Effector memory CD8-positive, alpha-beta T cell (primary cell): ENCODE results near the gene GFOD2.

ENCODE experiments used
- ATAC-seq: fragments of 150-1000 bp; cut with Tn5 transposase; replicated peaks from 2 replicates; pipeline ENCODE4 v1.10.0; 2021; ENCODE audit warnings: mild to moderate bottlenecking, moderate library complexity
- DNase-seq, 3 experiments: peaks; one replicate each; pipeline ENCODE4 v3.0.0; 2021
- H3K27ac Mint-ChIP-seq, 2 donors: one replicate each; pipeline ENCODE4 v1.8.0; 2022; ENCODE audit warnings: mild to moderate bottlenecking in 2 of 2, mixed read lengths in 2 of 2, moderate library complexity in 2 of 2
- H3K27me3 Mint-ChIP-seq, 2 donors: one replicate each; pipeline ENCODE4 v1.8.0; 2022; ENCODE audit warnings: mixed read lengths in 2 of 2
- H3K36me3 Mint-ChIP-seq: one replicate; pipeline ENCODE4 v1.8.0; 2022; ENCODE audit warnings: mild to moderate bottlenecking, moderate library complexity, mixed read lengths; ENCODE audit not compliant: insufficient read depth
- H3K4me1 Mint-ChIP-seq, 2 donors: one replicate each; pipeline ENCODE4 v1.8.0; 2022; ENCODE audit warnings: low read depth in 2 of 2, mixed read lengths in 2 of 2
- H3K4me3 Mint-ChIP-seq, 2 donors: one replicate each; pipeline ENCODE4 v1.8.0; 2022; ENCODE audit warnings: mild to moderate bottlenecking in 2 of 2, mixed read lengths in 2 of 2, moderate library complexity in 2 of 2
- H3K9me3 Mint-ChIP-seq, 2 donors: one replicate each; pipeline ENCODE4 v1.8.0; 2022; ENCODE audit warnings: mixed read lengths in 2 of 2

GFOD2 gene

DNA sequence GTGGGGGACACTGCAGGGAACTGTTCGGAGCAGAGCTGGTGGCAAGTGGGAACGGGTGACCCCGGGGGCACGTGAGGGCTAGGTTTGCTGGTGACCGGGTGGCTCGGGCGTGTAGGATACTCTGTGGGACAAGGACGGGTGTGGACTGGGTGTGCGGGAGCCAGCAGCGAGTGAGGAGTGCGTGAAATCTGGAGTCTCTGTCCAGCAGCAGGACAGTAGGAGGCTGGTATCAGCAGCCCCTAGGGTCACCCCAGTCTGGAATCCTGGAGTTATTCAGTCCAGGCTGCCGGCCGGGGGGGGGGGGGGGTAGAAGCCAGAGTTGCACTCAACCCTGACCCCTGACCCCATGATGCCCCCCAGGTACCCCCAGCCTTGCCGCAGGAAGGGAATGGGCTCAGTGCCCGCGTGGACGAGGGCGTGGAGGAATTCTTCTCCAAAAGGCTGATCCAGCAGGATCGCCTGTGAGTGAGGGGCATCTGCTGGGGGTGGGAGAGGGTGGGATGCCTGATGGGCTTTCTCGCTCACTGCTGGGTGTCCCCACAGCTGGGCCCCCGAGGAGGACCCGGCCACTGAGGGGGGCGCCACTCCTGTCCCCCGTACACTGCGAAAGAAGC lies 65.2 kb downstream of the GFOD2 start:
- Mint-ChIP-seq H3K27ac (no peak overlapping the region), H3K36me3 (peaks cover 43% of the 10 kb centered on the region), H3K4me1 (peaks cover 5 to 7% of the 10 kb centered on the region in 2 donors), H3K27me3 (no peaks in the 10 kb centered on the region), H3K4me3 (no peak overlapping the region), H3K9me3 (no peaks in the 10 kb centered on the region)
- DNase-seq, result no peak
- no peak for ATAC-seq

DNA sequence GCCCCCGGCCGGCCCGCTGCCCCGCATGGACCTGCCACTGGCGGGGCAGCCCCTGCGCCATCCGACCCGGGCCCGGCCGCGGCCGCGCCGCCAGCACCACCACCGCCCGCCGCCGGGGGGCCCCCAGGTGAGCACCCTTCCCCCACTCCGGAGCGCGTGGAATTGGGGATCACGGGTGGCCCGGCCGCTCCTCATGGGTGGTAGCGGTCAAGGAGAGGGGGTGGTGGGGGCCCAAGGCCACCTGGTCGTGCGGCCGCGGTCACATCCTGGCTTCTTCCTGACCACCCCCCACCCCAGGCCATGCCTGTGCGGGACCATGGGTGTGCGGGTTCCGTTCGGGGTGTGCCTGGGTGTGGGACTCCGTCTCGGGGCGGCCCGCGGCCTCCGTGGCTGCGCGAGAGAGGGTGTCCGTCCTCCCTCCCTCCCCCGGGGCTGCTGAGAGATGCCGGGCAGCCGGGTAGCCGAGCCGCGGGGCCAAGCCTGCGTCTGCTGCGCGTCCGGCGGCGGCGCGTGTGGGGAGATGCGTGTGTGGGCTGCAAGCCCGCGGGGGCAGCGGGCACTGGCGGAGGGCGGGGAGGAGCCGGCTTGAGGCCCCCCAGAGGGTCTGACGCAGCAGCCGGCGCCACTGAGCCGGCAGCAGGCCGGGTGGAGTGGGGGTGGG lies 65.9 kb downstream of the GFOD2 start:
- H3K4me1 Mint-ChIP-seq, result peaks cover 0 to 4% of the 10 kb centered on the region in 2 donors
- no peaks in the 10 kb centered on the region for H3K9me3 Mint-ChIP-seq
- H3K4me3 Mint-ChIP-seq, result no peak overlapping the region
- no peak for DNase-seq
- H3K36me3 Mint-ChIP-seq, result peaks cover 43% of the 10 kb centered on the region
- no peaks in the 10 kb centered on the region for H3K27me3 Mint-ChIP-seq
- H3K27ac Mint-ChIP-seq, result no peak overlapping the region
- ATAC-seq, result no peak

DNA sequence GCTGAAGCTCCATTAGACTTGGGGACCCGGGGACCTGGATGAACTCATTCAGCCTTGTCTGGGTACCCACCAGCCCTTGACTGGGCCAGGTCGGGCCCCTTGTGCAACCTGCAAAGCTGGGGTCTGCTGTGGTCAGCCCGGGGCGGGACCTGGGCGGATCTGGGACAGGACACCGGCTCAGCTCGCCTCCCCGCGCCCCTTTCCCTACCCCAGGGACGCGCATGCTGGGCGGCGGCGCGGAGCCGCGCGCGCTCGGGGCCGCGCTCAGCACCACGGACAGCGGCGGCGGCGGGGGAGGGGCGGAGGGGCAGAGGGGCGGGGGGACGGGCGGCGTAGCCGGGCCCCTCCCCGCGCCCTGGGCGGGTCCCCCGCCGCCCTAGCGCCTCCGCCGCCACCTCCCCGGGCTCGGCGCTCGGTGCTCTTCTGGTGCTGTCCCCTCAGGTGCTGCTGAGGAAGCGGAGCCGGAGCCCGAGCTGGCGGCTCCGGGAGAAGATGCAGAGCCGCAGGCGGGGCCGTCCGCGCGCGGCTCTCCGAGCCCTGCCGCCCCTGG lies 66.5 kb downstream of the GFOD2 start:
- no peak for DNase-seq
- H3K4me3 Mint-ChIP-seq, result no peak overlapping the region
- H3K27me3 Mint-ChIP-seq, result no peaks in the 10 kb centered on the region
- ATAC-seq, result no peak
- no peaks in the 10 kb centered on the region for H3K9me3 Mint-ChIP-seq
- H3K4me1 Mint-ChIP-seq, result peaks cover 0 to 4% of the 10 kb centered on the region in 2 donors
- peaks cover 43% of the 10 kb centered on the region for H3K36me3 Mint-ChIP-seq
- peak overlapping the region in 1 of 2 donors; percentile 87 for H3K27ac Mint-ChIP-seq

DNA sequence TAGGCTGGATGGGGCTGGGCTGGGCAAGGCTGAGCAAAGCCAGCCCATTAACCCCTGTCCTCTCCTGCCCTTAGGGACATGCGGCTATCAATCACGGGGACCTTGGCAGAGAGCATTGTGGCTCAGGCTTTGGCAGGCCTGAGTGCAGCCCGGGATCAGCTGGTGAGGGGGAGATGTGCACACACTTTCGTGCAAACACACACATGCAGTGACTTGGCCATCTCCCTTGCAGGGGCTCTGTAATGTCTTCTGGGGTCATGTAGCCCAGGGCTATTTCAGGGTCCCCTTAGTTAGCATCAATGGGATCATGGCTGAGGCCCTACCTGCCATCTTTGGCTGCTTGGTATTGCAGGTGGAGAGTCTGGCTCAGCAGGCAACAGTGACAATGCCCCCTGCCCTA lies 67.3 kb downstream of the GFOD2 start:
- DNase-seq (no peak), ATAC-seq (no peak)
- Mint-ChIP-seq H3K9me3 (no peaks in the 10 kb centered on the region), H3K27ac (peak overlapping the region in 1 of 2 donors; percentile 87), H3K4me1 (peaks cover under 1 to 4% of the 10 kb centered on the region in 2 donors), H3K36me3 (peaks cover 42% of the 10 kb centered on the region), H3K27me3 (no peaks in the 10 kb centered on the region), H3K4me3 (no peak overlapping the region)

DNA sequence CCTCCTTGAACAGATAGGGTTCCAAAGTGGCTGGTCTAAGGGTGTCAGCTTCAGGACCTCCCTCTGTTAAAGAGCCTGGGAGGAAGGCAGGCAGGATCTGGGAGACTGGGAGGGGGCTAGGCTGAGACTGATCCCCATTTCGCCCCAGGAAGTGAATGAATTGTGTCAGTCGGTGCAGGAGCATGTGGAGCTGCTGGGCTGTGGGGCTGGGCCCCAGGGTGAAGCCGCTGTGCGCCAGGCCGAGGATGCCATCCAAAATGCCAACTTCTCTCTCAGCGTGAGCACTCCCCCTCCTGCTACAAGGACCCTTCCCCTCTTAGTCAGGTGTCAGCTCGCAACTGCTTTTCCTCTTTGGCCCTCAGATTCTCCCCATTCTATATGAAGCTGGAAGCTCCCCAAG lies 68.1 kb downstream of the GFOD2 start:
- H3K4me1 Mint-ChIP-seq, result peaks cover 5 to 6% of the 10 kb centered on the region in 2 donors
- H3K4me3 Mint-ChIP-seq, result no peak overlapping the region
- peaks cover 38% of the 10 kb centered on the region for H3K36me3 Mint-ChIP-seq
- ATAC-seq, result no peak
- no peaks in the 10 kb centered on the region for H3K9me3 Mint-ChIP-seq
- no peaks in the 10 kb centered on the region for H3K27me3 Mint-ChIP-seq
- no peak overlapping the region for H3K27ac Mint-ChIP-seq
- no peak for DNase-seq

DNA sequence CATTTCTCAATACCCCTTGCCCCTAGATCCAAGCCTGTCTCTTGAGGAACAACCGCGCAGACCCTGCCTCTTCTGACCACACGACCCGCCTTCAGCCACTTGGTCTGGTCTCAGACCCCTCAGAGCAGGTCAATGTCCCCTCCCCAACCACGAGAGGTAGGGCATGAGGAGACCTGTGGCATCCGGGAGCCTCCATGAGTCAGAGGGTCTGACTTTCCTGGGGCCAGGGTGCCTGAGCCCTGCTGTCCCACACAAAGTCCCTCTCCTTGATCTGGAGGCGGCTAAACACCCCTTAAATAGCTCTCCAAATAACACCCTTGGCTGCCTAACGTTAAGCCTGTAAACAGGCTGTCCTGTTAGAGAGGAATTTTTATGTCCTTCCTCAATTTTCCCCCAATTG lies 69.1 kb downstream of the GFOD2 start:
- ATAC-seq (no peak), DNase-seq (no peak)
- H3K4me3 Mint-ChIP-seq, result no peak overlapping the region
- H3K9me3 Mint-ChIP-seq, result no peaks in the 10 kb centered on the region
- no peaks in the 10 kb centered on the region for H3K27me3 Mint-ChIP-seq
- no peak overlapping the region for H3K27ac Mint-ChIP-seq
- H3K4me1 Mint-ChIP-seq, result peaks cover 5 to 11% of the 10 kb centered on the region in 2 donors
- H3K36me3 Mint-ChIP-seq, result peaks cover 30% of the 10 kb centered on the region

DNA sequence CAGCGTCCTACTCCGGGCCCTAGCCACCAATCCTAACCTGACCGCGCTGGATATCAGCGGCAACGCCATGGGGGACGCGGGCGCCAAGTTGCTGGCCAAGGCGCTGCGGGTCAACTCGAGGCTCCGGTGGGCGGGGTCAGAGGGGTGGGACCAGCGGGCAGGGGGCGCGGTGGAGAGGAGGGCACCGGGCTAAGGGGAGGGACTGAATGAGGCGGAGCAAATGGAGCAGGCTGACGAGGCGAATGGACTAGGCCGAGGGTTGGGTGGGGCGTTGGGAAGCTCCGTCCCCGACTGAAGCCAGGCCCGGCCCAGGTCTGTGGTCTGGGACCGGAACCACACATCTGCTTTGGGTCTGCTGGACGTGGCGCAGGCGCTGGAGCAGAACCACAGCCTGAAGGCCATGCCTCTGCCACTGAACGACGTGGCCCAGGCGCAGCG lies 69.6 kb downstream of the GFOD2 start:
- no peaks in the 10 kb centered on the region for H3K9me3 Mint-ChIP-seq
- no peak for ATAC-seq
- no peak overlapping the region for H3K27ac Mint-ChIP-seq
- no peaks in the 10 kb centered on the region for H3K27me3 Mint-ChIP-seq
- H3K4me1 Mint-ChIP-seq, result peaks cover 6 to 12% of the 10 kb centered on the region in 2 donors
- no peak overlapping the region for H3K4me3 Mint-ChIP-seq
- H3K36me3 Mint-ChIP-seq, result peaks cover 30% of the 10 kb centered on the region
- DNase-seq, result no peak

DNA sequence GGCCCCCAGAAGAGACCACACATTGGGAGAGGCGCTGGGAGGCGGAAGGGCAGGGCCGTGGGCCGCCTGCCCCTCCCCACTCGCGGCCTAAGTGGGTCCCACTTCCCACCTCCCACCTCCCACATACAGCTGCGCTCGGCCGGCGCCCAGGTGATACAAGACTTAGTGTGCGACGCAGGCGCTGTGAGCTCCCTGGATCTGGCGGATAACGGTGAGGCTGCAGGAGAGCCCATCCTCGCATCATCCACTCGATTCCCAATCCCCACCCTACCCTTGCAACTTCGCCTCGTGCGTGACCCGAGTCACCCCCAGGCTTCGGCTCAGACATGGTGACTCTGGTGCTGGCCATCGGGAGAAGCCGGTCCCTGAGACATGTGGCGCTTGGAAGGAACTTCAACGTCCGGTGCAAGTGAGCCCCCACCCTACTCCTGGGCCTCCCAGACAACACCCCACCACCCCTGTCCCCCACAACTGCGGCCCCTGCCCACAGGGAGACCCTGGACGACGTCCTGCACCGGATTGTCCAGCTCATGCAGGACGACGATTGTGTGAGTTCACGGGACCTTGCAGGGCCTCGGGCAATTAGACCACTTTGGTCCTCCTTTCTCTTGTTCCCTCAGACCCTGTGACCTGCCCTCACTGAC lies 70.2 kb downstream of the GFOD2 start:
- DNase-seq (no peak), ATAC-seq (no peak)
- H3K9me3 Mint-ChIP-seq, result no peaks in the 10 kb centered on the region
- H3K36me3 Mint-ChIP-seq, result peaks cover 27% of the 10 kb centered on the region
- no peak overlapping the region for H3K4me3 Mint-ChIP-seq
- H3K27me3 Mint-ChIP-seq, result no peaks in the 10 kb centered on the region
- H3K27ac Mint-ChIP-seq, result peak overlapping the region in 1 of 2 donors; percentile 51
- peaks cover 9 to 14% of the 10 kb centered on the region in 2 donors for H3K4me1 Mint-ChIP-seq

DNA sequence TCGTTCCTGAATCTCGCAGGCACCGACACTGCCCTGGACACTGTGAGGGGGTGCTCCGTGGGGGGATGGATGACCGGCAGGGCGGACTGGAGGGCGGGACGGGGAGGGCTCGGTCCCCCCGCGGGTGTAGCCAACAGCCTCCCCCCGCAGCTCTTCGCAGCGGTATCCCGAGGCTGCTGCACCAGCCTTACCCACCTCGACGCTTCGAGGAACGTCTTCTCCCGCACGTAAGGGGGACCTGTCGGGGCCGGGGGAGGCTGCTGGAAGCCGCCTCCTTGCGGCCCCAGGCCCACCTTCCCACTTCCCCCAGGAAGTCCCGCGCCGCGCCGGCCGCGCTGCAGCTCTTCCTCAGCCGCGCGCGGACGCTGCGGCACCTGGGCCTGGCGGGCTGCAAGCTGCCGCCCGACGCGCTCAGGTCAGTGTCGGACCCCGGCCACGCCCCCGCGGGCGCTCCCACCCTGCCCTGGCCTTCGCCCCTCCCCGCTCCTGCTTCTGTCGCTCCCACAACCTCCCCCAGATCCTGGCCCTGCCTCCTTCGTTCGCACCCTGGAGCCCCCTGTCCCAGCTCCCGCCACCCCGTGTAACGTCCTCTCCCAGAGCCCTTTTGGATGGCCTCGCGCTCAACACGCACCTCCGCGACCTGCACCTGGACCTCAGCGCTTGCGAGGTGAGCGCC lies 70.9 kb downstream of the GFOD2 start:
- no peaks in the 10 kb centered on the region for H3K27me3 Mint-ChIP-seq
- ATAC-seq (no peak), DNase-seq (no peak)
- peak overlapping the region in 1 of 2 donors; percentile 51 for H3K27ac Mint-ChIP-seq
- H3K36me3 Mint-ChIP-seq, result peaks cover 24% of the 10 kb centered on the region
- no peaks in the 10 kb centered on the region for H3K9me3 Mint-ChIP-seq
- H3K4me3 Mint-ChIP-seq, result no peak overlapping the region
- peaks cover 9 to 14% of the 10 kb centered on the region in 2 donors for H3K4me1 Mint-ChIP-seq

DNA sequence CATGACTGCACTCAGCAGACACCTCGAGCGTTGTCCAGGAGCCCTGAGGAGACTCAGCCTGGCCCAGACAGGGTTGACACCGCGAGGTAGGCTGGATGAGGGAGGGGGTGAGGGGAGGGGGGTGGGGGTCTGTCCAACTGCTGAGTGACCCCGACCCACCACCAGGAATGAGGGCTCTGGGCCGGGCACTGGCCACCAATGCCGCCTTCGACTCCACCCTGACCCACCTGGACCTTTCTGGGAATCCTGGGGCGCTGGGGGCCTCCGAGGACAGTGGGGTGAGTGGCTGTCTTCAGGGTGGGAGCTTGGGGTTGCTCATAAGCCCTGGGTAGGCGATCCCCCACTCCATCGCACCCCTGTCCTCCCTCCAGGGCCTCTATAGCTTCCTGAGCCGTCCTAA lies 71.4 kb downstream of the GFOD2 start:
- ATAC-seq, result no peak

DNA sequence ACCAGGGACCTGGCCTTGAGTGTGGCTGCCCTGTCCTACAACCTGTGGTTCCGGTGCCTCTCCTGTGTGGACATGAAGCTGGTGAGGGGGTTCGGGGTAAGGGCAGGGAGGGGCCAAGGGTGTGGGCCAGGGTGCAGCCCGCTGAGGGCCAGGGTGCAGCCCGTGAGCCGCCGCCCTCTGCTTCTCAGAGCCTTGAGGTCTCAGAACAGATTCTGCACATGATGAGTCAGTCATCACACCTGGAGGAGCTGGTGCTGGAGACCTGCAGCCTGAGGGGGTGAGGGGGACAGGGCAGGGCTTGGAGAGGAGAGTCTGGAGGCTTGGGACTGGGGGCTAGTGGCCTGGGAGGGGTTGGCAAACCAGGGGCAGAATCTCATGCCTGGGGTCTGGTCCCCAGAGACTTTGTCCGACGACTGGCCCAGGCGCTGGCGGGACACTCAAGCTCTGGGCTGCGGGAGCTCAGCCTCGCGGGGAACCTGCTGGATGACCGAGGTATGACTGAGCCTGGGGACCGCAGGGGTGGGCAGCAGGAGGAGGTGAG lies 71.9 kb downstream of the GFOD2 start:
- DNase-seq (no peak), ATAC-seq (no peak)
- Mint-ChIP-seq H3K36me3 (peaks cover 21% of the 10 kb centered on the region), H3K27ac (peak overlapping the region in 1 of 2 donors; percentile 94), H3K27me3 (no peaks in the 10 kb centered on the region), H3K9me3 (no peaks in the 10 kb centered on the region), H3K4me3 (no peak overlapping the region), H3K4me1 (peaks cover 9 to 14% of the 10 kb centered on the region in 2 donors)

More for the DNA sequence above, 71.4 kb downstream of the GFOD2 start:
- peaks cover 24% of the 10 kb centered on the region for H3K36me3 Mint-ChIP-seq
- no peaks in the 10 kb centered on the region for H3K9me3 Mint-ChIP-seq
- H3K27ac Mint-ChIP-seq, result no peak overlapping the region
- no peak overlapping the region for H3K4me3 Mint-ChIP-seq
- peaks cover 9 to 14% of the 10 kb centered on the region in 2 donors for H3K4me1 Mint-ChIP-seq
- no peak for DNase-seq
- no peaks in the 10 kb centered on the region for H3K27me3 Mint-ChIP-seq

DNA sequence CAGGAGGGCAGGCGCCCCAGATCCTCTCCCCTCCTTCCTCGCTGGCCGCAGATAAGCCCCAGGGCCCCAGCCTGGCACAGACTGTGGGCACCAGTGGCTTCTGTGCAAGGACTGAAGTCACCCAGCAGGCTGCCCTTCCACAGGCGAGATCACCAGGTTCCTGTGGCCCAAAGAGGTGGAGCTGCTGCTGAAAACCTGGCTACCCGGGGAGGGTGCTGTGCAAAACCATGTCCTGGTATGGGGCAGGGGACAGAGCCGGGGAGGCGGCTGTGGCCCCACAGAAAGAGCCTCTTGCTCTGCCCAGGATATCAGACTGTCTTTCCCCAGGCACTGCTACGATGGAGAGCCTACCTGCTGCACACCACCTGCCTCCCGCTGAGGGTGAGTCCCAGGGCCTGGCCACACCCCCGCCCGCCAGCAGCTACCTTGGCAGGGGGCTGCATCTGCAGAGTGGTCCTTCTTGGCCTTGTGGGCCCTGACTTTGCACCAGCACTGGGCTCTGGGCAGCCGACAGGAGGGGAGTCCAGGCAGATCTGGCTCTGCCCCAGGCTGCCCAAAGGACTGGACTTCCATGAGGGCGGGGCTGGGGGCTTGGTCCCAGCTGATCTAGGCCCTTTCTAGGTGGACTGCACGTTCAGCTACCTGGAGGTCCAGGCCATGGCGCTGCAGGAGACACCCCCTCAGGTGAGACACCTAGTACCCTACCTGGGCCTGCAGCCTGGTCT lies 73.6 kb downstream of the GFOD2 start:
- H3K36me3 Mint-ChIP-seq, result peaks cover 13% of the 10 kb centered on the region
- no peaks in the 10 kb centered on the region for H3K9me3 Mint-ChIP-seq
- ATAC-seq (peak; percentile 35), DNase-seq (no peak)
- peak overlapping the region; percentile 76 to 79 for H3K4me3 Mint-ChIP-seq
- peaks cover 9 to 10% of the 10 kb centered on the region in 2 donors for H3K4me1 Mint-ChIP-seq
- no peaks in the 10 kb centered on the region for H3K27me3 Mint-ChIP-seq
- peak overlapping the region; percentile 90 to 94 for H3K27ac Mint-ChIP-seq
